IPS-18a (cell line): Measurements from ENCODE around the gene CHIT1.

Source experiments
- H3K27ac ChIP-seq: one replicate; pipeline ENCODE4 v1.5.1; 2013; ENCODE audit warnings: low read length
- H3K27me3 ChIP-seq: one replicate; pipeline ENCODE4 v1.6.1; 2013; ENCODE audit warnings: mild to moderate bottlenecking, low read length; ENCODE audit not compliant: control insufficient read depth, insufficient read depth
- H3K36me3 ChIP-seq: one replicate; pipeline ENCODE4 v1.6.1; 2013; ENCODE audit warnings: low read depth, low read length; ENCODE audit not compliant: control insufficient read depth
- H3K4me1 ChIP-seq: one replicate; pipeline ENCODE4 v1.6.1; 2013; ENCODE audit warnings: low read depth, low read length; ENCODE audit not compliant: control insufficient read depth
- H3K4me3 ChIP-seq: one replicate; pipeline ENCODE4 v1.5.1; 2013; ENCODE audit warnings: low read length
- H3K9ac ChIP-seq: one replicate; pipeline ENCODE4 v1.6.1; 2013; ENCODE audit warnings: mild to moderate bottlenecking, low read length, moderate library complexity
- H3K9me3 ChIP-seq: one replicate; pipeline ENCODE4 v1.6.1; 2013; ENCODE audit warnings: low read depth, low read length; ENCODE audit not compliant: control insufficient read depth

The CHIT1 gene

GRCh38 chr1:203176273-203177035, 53.0 kb downstream of the CHIT1 start:
- Histone ChIP-seq H3K27me3 (no peaks in the 10 kb centered on the region), H3K36me3 (no peaks in the 10 kb centered on the region), H3K9ac (no peak overlapping the region), H3K27ac (no peak overlapping the region), H3K4me1 (peaks cover 18% of the 10 kb centered on the region), H3K4me3 (no peak overlapping the region), H3K9me3 (no peaks in the 10 kb centered on the region)

- Histone ChIP-seq H3K9me3 (no peaks in the 10 kb centered on the region), H3K9ac (no peak overlapping the region), H3K4me1 (peaks cover 18% of the 10 kb centered on the region), H3K27ac (no peak overlapping the region), H3K27me3 (no peaks in the 10 kb centered on the region), H3K36me3 (no peaks in the 10 kb centered on the region), H3K4me3 (no peak overlapping the region)
Measured at GRCh38 chr1:203175827-203176241, 53.6 kb downstream of the CHIT1 start.

GRCh38 chr1:203175237-203175826, 54.1 kb downstream of the CHIT1 start, which contains the start of gene MYBPH:
Gene MYBPH (minus strand): TSS chr1:203175826. CDS start chr1:203175755, 71 bp downstream.
- Histone ChIP-seq H3K4me3 (no peak within 1 kb of the TSS), H3K27me3 (no peaks in the 10 kb centered on the region), H3K9ac (no peak within 1 kb of the TSS), H3K36me3 (no peaks in the 10 kb centered on the region), H3K4me1 (peaks cover 18% of the 10 kb centered on the region), H3K9me3 (no peaks in the 10 kb centered on the region), H3K27ac (no peak within 1 kb of the TSS)

DNA sequence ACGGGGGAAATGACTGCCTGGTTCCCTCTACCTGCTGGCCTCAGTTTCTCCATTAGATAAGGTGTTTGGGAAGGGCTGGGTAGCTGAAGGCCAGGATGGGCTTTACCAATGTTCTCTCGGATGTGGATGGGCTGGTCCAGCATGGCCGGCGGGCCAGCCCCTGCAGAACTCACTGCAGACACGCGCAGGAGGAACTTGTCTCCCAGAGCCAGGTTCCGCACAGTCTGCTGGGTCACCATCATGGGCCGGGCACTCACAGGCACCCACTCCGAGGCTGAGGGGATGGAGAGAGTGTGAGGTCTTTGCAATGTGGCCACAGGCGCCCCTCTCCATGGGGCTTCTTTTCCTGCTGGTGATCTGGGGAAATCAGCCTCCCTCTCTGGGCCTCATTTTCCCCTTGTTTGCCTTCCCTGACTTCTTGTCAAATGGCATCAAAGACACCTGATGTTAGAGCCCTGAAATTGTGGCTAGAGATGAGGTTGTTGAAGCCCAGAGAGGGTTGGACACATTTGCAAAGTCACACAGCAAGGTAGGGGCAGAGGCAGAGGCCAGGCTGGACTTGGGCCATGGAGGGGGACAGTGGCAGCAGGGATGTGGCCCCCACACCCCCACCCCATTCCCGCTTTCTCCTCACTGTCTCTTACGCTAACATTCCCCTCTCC, 55.0 kb downstream of the CHIT1 start:
- Histone ChIP-seq H3K27ac (no peak overlapping the region), H3K27me3 (no peaks in the 10 kb centered on the region), H3K4me1 (peaks cover 18% of the 10 kb centered on the region), H3K36me3 (no peaks in the 10 kb centered on the region), H3K9me3 (no peaks in the 10 kb centered on the region), H3K9ac (no peak overlapping the region), H3K4me3 (no peak overlapping the region)

GRCh38 chr1:203173566-203173965, 55.9 kb downstream of the CHIT1 start:
- Histone ChIP-seq H3K27me3 (no peaks in the 10 kb centered on the region), H3K36me3 (no peaks in the 10 kb centered on the region), H3K9ac (no peak overlapping the region), H3K9me3 (no peaks in the 10 kb centered on the region), H3K27ac (no peak overlapping the region), H3K4me3 (no peak overlapping the region), H3K4me1 (peaks cover 16% of the 10 kb centered on the region)

- Histone ChIP-seq H3K4me1 (peaks cover 12% of the 10 kb centered on the region), H3K9me3 (no peaks in the 10 kb centered on the region), H3K36me3 (no peaks in the 10 kb centered on the region), H3K9ac (no peak overlapping the region), H3K27ac (no peak overlapping the region), H3K4me3 (no peak overlapping the region), H3K27me3 (no peaks in the 10 kb centered on the region)
Measured at GRCh38 chr1:203173011-203173555, 56.4 kb downstream of the CHIT1 start.

GRCh38 chr1:203172184-203173010, 57.1 kb downstream of the CHIT1 start:
- Histone ChIP-seq H3K4me3 (no peak overlapping the region), H3K9me3 (no peaks in the 10 kb centered on the region), H3K36me3 (no peaks in the 10 kb centered on the region), H3K9ac (no peak overlapping the region), H3K27ac (no peak overlapping the region), H3K4me1 (peaks cover 5% of the 10 kb centered on the region), H3K27me3 (no peaks in the 10 kb centered on the region)

- H3K27ac ChIP-seq, result no peak overlapping the region
Measured at GRCh38 chr1:203171341-203172183, 57.9 kb downstream of the CHIT1 start.

DNA sequence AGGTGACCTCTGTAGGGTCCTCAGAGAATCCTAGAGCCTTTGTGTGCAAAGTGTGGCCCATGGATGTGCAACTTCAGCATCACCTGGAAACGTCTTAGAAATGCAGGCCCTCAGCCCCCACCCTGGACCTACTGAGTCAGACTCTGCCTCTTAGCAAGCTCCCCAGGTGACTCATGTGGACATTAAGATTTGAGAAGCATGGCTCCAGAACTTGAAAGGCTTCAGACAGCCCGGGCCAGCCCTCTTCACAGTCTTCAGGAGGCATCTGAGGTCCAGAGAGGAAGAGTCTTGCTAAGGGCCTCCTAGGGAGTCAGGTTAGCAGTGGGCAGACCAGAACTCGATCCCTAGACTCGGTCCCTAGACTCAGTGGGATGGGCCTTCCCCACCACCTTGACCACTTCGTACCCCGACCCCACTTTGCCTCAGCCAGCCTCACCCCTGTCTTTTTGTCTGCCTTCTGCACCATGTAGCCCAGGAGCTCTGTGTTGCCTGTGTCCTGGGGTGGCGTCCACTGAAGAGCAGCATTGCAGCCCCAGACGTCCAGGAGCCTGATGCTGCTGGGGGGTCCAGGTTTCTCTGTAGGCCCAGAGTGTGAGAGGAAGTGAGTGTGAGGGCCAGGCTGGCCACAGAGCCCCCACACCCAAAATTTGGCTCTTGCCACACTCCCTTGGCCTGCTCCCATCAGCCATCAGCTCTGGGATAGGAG, 58.7 kb downstream of the CHIT1 start:
- no peaks in the 10 kb centered on the region for H3K4me1 ChIP-seq
- H3K4me3 ChIP-seq, result no peak overlapping the region
- H3K9ac ChIP-seq, result no peak overlapping the region
- no peaks in the 10 kb centered on the region for H3K9me3 ChIP-seq
- no peaks in the 10 kb centered on the region for H3K36me3 ChIP-seq
- H3K27ac ChIP-seq, result no peak overlapping the region
- no peaks in the 10 kb centered on the region for H3K27me3 ChIP-seq

More at GRCh38 chr1:203171341-203172183, 57.9 kb downstream of the CHIT1 start:
- Histone ChIP-seq H3K36me3 (no peaks in the 10 kb centered on the region), H3K9ac (no peak overlapping the region), H3K27me3 (no peaks in the 10 kb centered on the region), H3K4me1 (no peaks in the 10 kb centered on the region), H3K4me3 (no peak overlapping the region), H3K9me3 (no peaks in the 10 kb centered on the region)
